Calu3 (cell line): ENCODE results near the gene NME3. TPM values are rescaled to one million over a fixed set of nuclear protein-coding genes. Genes with fewer than 3 reads are reported as not detected.

ENCODE experiments used
- BruUV-seq: library from RNA; stranded (reverse); fragments of 400-500 nt; replicated peaks from 2 replicates; lab custom pipeline; 2021; lab: Mats Ljungman, UMichigan
- CTCF ChIA-PET: fragments of 300-600 bp; sonication (Branson Sonifier 250); formaldehyde crosslinking; loops from one replicate; lab custom pipeline; 2022; ENCODE audit warnings: antibody characterized with exemption; lab: Charles Lee
- DNase-seq: peaks from one replicate; pipeline ENCODE4 v3.0.0; 2022
- H3K27ac Mint-ChIP-seq: one replicate; pipeline ENCODE4 v1.8.0; 2022; ENCODE audit warnings: mixed read lengths; ENCODE audit not compliant: unreplicated experiment
- H3K27me3 Mint-ChIP-seq: one replicate; pipeline ENCODE4 v1.8.0; 2022; ENCODE audit warnings: mixed read lengths; ENCODE audit not compliant: unreplicated experiment
- H3K36me3 Mint-ChIP-seq: one replicate; pipeline ENCODE4 v1.8.0; 2022; ENCODE audit warnings: mild to moderate bottlenecking, moderate library complexity, mixed read lengths; ENCODE audit not compliant: insufficient read depth, unreplicated experiment
- H3K4me1 Mint-ChIP-seq: one replicate; pipeline ENCODE4 v1.8.0; 2022; ENCODE audit warnings: mild to moderate bottlenecking, low read depth, mixed read lengths; ENCODE audit not compliant: unreplicated experiment
- H3K4me3 Mint-ChIP-seq: one replicate; pipeline ENCODE4 v1.8.0; 2022; ENCODE audit warnings: mild to moderate bottlenecking, low read depth, moderate library complexity, mixed read lengths; ENCODE audit not compliant: unreplicated experiment
- H3K9me3 Mint-ChIP-seq: one replicate; pipeline ENCODE4 v1.8.0; 2022; ENCODE audit warnings: low read depth, mixed read lengths; ENCODE audit not compliant: unreplicated experiment
- intact Hi-C: fragments of 100-400 bp; cut with micrococcal nuclease; formaldehyde crosslinking; loops from one replicate; pipeline ENCODE4 v1.10.0; 2022; ENCODE audit not compliant: unreplicated experiment
- total RNA-seq: library from RNA; stranded (reverse); gene quantifications from 2 replicates; pipeline ENCODE4 v1.2.3, GENCODE V29; 2022
- TF ChIP-seq, protein P1 (sequence below): fragments of 200-600 bp; IDR thresholded peaks from one replicate; pipeline ENCODE4 v1.8.0; 2022; ENCODE audit warnings: antibody characterized with exemption; ENCODE audit not compliant: unreplicated experiment

NME3 gene
- total RNA-seq, 1 experiment from 2014 or later: 64.3 TPM

DNA sequence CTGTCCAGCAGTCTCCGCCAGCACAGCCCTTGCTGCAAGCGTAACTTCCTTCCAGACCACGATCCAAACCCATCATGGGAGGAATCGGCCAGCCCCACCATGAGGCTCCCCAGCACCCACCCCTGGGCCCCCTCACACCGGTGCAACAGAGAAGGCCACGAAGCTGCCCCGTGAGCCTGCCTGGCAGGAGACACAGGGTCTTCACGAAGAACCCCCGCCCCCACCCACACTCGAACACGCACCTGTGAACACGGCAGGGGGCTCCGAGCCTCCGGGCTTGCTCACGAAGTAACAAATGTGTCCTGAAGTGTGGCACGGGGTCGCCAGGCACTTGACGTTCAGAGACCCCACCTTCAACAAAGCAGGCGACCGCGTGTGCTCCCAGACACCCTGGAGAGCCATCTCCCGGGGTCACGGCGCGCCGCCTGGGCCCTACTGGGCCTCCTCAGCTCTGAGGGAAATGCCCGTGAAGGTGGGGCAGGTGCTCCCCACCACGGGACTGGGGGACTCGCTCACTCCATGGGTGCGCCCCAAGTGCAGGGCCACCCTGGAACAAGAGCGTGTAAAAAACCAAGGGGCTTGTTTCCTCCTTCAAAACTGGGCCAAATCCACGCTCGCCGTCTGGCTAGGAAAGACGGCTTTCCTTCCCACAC lies 47.7 kb upstream of the NME3 start:
- intact Hi-C loops: no loop called here
- Mint-ChIP-seq H3K4me3 (no peak overlapping the region), H3K4me1 (no peaks in the 10 kb centered on the region), H3K27me3 (no peaks in the 10 kb centered on the region), H3K36me3 (peaks cover 24% of the 10 kb centered on the region), H3K9me3 (no peaks in the 10 kb centered on the region), H3K27ac (no peak overlapping the region)
- CTCF ChIA-PET: no interaction called here
- DNase-seq: no peak
- BruUV-seq: no TSS peak
- TF ChIP-seq, protein P1, sequence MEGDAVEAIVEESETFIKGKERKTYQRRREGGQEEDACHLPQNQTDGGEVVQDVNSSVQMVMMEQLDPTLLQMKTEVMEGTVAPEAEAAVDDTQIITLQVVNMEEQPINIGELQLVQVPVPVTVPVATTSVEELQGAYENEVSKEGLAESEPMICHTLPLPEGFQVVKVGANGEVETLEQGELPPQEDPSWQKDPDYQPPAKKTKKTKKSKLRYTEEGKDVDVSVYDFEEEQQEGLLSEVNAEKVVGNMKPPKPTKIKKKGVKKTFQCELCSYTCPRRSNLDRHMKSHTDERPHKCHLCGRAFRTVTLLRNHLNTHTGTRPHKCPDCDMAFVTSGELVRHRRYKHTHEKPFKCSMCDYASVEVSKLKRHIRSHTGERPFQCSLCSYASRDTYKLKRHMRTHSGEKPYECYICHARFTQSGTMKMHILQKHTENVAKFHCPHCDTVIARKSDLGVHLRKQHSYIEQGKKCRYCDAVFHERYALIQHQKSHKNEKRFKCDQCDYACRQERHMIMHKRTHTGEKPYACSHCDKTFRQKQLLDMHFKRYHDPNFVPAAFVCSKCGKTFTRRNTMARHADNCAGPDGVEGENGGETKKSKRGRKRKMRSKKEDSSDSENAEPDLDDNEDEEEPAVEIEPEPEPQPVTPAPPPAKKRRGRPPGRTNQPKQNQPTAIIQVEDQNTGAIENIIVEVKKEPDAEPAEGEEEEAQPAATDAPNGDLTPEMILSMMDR: no peak

DNA sequence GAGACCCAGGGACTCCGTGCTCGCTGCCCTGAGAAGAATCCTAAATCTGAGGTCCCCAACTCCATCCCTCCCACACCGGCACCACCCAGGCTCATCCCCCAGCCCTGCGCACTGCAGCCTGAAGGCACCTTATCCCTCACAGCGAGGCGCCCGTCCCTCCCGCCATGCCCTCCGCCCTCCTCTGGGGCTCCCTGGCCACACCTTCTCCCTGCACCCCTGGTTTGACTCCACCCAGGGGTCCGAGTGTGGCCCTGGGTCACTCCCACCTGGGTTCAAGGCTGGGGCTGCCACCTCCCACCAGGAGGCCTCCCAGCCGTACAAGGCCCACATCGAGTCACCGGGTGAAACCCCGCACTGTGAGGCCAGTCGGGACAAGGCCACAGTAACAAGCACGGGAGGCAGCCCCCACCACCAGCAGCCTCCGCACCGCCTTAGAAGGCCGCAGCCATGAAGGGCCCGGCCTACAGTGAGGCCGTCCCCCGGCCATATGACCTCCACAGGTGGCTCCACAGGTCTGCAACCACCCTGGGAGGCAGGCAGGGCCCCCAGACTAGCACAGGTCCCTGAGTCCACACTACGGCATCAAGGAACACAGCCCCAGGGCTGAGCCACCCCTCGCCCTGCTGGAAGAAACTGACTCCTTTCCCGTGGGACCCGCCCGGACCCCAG lies 47.0 kb upstream of the NME3 start:
- H3K4me1 Mint-ChIP-seq: no peaks in the 10 kb centered on the region
- CTCF ChIA-PET: no interaction called here
- BruUV-seq: no TSS peak
- no peak for DNase-seq
- no peak overlapping the region for H3K27ac Mint-ChIP-seq
- TF ChIP-seq, protein P1: no peak
- intact Hi-C loops: no loop called here
- H3K4me3 Mint-ChIP-seq: no peak overlapping the region
- H3K27me3 Mint-ChIP-seq: no peaks in the 10 kb centered on the region
- H3K36me3 Mint-ChIP-seq: peaks cover 28% of the 10 kb centered on the region
- no peaks in the 10 kb centered on the region for H3K9me3 Mint-ChIP-seq

DNA sequence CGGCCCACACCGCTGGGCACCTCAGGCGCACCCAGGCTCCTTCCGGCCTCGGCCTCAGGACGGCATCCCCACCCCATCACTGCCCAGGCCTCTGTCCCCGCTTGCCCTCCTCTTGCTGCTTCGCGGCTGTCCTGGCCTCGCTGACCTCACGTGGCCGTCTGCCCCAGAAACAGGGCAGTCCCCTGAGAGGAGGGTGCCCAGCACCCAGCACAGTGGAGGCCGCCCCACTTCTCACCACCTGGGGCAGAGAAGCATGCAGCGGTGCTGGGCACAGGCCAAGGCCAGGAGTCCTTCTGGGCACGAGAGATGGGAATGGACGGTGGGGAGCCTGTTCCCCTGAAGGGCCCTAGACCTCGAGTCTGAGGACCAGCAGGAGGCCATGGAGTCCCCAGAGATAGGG lies 46.4 kb upstream of the NME3 start:
- H3K4me1 Mint-ChIP-seq: no peaks in the 10 kb centered on the region
- no TSS peak for BruUV-seq
- DNase-seq: no peak
- CTCF ChIA-PET: no interaction called here
- no peak overlapping the region for H3K4me3 Mint-ChIP-seq
- peaks cover 33% of the 10 kb centered on the region for H3K36me3 Mint-ChIP-seq
- no peak overlapping the region for H3K27ac Mint-ChIP-seq
- TF ChIP-seq, protein P1: no peak
- intact Hi-C loops: no loop called here
- no peaks in the 10 kb centered on the region for H3K27me3 Mint-ChIP-seq
- no peaks in the 10 kb centered on the region for H3K9me3 Mint-ChIP-seq

DNA sequence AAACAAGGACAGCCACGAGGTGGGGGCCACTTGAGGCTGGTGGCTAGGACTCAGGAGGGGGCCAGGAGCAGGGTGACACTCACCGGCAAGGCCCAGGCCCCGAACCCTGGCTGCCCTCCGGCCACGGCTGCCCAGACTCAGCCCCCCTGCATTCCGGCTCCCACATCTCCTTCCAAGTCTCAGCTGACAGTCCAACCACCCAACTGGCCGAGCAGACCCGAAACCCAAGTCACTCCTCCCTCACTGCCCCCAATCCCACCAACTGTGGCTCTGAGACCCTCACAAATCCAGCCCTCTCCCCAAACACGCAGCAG lies 45.9 kb upstream of the NME3 start:
- no peak for DNase-seq
- no peak overlapping the region for H3K27ac Mint-ChIP-seq
- CTCF ChIA-PET: no interaction called here
- intact Hi-C loops: no loop called here
- TF ChIP-seq, protein P1: no peak
- peaks cover 33% of the 10 kb centered on the region for H3K36me3 Mint-ChIP-seq
- no TSS peak for BruUV-seq
- H3K4me3 Mint-ChIP-seq: no peak overlapping the region
- no peaks in the 10 kb centered on the region for H3K27me3 Mint-ChIP-seq
- H3K9me3 Mint-ChIP-seq: no peaks in the 10 kb centered on the region
- H3K4me1 Mint-ChIP-seq: no peaks in the 10 kb centered on the region
